NCI-H146 (cell line): ENCODE measurements around the gene RAB11FIP5.
"Not testable (repeated sequence)": the region's sequence is repeated elsewhere in the genome, so short reads cannot be mapped to it uniquely, and the experiment has no call there.

ENCODE experiments used
- DNase-seq: peaks from one replicate; lab custom pipeline; 2025; lab: John Stamatoyannopoulos, UW

RAB11FIP5 gene

DNA sequence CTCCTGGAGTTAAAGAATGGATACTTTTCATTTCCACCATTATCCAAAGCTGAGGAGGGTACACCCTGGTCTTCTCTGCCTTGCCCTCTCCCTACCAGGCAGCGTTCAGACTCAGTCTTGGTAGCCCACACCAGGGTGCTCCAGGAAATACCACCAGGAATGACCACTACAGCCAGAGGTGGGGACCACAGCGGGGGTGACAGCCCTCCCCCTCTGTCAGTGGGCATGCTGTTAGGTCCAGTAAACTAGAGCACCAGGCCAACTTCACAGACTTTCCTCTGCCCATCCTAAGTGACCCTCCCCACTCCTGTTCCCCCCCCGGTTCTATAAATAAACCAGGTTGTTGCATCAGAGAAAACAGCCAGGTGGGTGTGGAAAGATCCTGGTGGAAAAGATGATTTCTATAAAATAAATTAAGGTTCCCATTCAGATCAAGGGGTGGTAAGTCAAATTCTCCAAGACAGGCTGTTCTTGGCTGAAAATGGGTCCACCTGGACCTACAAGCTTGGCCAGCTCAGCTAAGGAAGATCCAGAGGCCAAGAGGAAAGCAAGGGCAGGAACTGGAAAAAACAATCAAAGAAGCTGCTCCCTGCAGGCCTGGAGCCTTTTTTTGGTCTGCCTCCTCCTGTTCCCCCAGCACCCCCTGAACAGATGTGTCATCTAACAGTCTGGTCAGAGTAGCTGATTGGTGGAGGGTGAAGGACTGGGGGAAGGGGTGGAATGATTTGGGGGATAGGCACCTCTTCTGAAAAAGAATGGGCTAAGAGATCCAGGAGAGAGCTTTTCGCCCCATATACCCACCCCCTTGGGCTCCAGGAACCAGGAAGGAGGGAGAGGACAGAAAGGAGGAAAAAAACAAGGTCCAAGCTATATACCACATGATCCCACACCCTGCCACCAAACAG lies 2.3 kb downstream of the RAB11FIP5 start:
- no peak for DNase-seq

GRCh38 chr2:73109431-73110167 lies 3.1 kb downstream of the RAB11FIP5 start:
- DNase-seq: no peak

GRCh38 chr2:73107211-73107926 lies 5.4 kb downstream of the RAB11FIP5 start:
- DNase-seq: no peak

DNA sequence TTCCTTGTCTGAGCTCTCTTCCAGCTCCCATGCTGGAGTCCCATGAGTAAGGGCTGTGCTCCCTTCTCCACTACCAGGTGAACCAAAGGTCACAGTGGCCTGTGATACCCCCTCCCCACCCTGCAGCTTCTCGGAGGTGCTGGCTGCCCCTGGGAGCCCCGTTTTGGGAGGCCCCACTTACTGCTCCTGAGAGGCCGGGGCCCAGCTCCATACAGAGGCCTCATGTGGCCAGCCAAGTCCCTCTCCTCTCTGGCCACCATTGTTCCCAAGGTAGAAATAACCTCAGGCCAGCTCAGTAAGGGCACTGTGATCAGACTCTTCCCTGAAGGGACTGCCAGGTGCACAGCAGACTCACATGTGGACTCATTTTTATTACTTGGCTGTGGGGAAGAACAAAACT lies 6.0 kb downstream of the RAB11FIP5 start:
- no peak for DNase-seq

- DNase-seq: no peak
Observed at GRCh38 chr2:73105511-73105971, 7.2 kb downstream of the RAB11FIP5 start.

DNA sequence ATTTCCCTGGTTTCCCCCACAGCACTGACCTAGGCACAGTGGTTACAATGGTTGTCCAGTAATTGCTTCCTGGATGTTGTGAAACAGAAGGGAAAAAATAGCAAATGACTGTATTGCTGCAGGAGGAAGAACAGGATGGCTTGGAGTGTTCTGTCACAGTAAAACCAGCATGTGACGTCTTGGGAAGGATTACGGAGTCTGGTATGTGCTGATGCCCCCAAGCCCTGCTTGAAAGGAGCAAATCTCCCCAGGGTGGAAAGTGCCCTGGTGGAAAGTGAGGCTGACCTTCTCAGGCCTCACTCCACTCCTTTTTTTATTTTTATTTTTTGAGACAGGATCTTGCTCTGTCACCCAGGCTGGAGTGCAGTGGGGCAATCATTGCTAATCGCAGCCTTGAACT lies 7.8 kb downstream of the RAB11FIP5 start:
- DNase-seq: no peak

DNA sequence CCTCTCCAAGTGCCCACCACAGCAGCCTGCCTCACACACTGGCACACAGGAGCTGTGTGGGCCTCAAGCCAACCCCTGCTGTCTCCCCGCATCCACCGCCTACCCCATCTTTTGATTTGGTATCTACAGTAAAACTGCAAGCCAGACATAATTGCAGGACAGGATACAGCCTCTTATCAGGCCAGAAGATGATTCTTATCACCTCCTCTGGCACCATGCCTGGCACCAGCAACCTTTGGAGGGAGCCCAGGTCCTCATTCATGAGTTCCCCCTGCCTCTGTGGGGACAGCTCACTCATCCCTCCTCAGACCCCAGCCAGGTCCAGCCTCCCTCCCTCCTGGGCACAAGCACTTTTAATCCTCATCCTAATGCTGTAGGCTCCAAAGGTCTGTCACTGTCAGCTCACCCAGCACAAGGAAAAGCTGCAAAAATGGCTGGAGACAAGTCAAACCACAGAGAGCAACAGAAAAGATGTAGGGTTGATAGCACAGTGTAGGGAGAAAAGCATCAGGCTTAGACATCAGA lies 9.7 kb downstream of the RAB11FIP5 start:
- no peak for DNase-seq

DNA sequence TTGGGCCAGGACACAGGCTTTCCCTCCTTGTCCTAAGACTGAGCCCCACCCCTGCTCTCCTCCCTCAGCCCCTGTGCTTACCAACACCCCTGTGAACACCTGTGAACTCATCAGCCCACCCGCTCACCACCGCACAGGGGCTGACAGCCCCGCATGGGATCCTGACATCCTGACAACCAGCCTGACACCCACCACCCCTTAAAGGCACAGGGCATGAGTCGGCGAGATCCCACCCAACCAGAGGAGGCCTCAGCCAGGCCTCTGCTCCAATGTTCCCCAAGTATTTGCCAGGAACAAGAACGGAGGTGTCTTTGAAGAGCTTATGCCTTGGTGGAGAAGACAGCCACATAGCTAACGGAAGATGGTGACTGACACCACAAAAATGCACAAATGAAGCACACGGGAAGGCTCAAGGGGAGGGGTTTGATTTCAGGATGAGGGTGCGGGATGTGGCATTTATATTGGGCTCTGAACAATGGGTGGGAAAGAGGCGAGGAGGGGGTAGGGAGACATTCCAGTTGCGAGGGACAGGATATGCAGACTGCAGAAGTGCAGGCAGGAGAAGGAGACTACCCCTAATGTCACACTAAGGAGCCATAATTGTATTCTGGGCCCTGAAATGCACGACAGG lies 11.0 kb downstream of the RAB11FIP5 start:
- no peak for DNase-seq

DNA sequence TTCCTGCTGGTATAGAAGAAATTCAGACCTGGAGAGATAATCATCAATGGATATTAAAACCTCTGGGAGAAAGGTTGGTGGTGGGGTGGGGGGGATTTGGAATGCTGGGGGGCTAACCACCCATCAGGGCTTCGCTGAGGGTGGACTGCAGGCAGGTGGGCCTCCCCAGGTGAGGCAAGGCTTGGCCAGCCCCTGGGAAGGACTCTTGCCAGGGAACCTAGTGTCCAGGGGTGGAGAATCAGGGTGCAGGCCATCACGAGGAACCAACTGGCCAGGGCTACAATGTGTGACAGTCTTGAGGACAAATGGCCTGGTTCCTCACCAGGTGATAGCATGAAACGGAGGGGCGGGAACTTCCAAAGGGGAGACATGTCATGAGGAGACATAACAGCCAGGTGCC lies 11.8 kb downstream of the RAB11FIP5 start:
- DNase-seq: no peak

DNA sequence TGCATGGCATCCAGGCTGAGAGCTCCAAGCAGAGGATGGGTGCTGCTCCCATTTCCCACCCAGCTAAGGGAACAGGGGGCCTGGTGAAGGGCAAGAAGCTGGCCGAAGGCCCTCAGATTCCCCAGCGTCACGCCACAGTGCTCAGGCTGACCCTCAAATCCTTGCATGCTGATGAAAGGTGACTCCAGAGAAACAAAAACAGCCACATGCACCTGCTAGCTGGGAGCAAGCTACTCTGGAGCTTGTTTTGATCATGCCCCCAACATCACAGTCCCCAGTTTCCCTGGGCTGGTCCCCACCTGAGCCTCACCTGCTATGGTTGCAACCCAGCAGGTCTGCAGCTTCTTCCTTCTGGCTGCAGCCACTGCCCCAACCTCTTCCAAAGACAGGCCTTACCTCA lies 13.3 kb downstream of the RAB11FIP5 start:
- no peak for DNase-seq

- DNase-seq: no peak
Observed at GRCh38 chr2:73095910-73096309, 16.8 kb downstream of the RAB11FIP5 start.

DNA sequence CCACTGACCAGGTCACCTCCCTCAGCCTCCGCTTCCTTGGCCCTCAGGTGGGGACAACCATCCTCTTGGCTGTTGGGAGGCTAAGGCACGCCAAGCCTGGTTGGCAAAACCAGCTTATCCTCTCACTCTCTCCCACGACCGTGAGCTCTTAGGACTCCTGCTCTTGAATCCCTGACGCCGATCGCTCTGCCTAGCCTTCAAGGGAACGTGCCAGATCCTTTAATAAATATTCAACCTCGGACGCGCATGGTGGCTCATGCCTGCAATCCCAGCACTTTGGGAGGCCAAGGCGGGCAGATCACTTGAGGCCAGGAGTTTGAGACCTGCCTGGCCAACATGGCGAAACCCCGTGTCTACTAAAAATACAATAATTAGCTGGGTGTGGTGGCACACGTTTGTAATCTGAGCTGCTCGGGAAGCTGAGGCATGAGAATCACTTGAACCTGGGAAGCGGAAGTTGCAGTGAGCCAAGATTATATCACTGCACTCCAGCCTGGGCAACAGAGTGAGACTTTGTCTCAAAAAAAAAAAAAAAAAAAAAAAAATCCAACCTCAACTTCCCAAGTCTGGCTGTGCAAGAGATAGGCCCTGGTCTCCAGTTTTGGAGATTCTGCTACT lies 19.0 kb downstream of the RAB11FIP5 start:
- DNase-seq: not testable (repeated sequence)

DNA sequence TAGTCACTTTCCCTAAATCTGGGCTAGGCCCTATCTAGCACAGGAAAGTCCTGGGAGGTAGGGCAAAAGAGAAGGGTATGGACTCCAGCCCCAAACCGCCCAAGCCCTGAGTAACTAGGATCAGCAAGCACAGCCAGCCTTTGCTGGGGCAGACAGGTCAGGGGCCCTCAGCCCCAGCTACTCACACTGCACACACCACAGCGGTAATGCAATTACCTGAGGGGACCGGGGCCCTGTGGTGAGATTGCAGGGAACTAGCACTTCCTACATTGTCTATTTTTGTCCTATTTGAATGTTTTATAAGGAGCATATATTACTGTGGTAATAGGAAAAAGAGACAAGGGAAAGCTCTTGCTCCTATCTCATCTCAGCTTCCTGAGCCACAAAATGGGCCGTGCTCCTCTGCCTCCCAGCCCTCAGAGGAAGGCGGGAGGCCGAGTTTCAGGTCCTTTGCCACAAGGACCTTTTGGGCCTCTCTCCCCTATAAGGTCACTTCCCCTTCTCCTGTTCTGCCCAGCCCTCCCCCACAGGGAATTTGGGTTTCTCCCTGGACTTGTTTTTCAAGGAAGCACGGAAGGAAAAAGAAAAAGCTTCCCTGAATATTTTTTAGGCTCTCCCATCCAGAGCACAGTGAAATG lies 20.5 kb downstream of the RAB11FIP5 start:
- DNase-seq: no peak

DNA sequence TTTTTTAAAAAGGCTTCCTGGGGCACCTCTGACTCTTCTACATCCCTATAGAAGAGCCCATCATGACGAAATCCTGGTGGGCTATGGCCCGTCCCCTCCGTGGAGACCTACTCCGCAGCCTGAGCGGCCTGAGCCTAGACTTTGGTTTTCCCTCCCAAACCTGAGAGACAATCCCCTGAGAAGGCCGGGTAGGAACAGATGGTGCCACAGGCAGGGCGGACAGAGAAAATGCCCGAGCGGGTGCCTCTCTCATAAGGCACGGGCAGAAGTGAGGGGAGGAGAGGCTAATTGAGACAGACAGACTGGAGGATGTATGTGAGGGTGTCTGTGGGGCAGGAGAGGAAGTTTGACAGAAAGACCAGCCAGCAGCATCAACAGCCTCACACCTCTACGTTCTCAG lies 21.1 kb downstream of the RAB11FIP5 start:
- no peak for DNase-seq

DNA sequence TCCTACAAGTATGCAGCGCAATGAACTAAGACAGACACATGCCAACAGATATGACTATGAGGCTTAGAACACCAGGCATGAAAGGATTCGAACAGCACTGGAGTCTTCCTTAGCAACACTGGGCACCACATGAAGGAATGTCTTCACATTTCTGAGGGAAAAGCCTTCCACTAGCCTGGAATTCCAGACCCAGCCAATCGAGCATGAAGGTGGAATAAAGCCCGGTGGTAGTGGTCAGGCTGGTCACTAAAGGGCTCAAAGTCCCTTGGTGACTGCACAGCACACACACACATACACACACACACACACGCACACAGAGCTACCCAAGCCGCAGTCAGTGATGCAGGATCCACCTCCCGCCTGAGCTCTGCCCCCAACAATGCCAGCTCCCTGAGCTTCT lies 21.6 kb downstream of the RAB11FIP5 start:
- no peak for DNase-seq

DNA sequence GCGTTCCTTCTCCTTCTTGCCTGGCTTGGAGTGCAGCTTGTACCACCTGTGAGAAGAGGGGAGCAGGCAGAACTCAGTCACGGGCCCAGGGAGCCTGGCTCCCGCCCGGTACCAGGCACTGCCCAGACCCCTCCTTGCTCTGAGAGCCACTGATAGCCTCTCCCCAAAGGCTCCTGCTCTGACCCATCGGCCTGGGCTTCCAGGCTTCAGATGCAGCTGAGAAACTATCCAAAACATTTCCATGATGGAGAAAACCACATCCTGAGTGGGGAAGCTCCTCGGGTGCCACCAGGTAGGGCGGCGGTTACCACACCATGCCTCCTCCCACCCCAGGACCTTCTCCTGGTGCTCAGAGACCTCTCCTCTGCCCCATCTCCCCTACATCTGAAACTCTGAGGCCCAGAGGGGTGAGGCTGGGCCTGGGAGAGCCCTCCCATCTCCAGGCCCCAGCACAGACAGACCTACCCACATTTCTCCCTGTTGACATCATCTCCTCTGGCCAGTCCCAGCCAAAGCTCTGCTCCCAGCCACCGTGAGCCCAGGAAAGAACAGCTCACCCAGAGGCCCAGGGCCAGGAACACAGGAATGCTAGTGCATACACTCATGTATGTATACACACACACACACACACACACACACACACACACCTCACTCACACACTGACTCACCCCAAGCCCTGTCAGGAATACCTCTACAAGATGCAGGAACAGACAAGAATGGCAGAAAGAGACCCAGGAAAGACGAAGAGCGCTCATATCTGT lies 23.3 kb downstream of the RAB11FIP5 start:
- DNase-seq: no peak

- no peak for DNase-seq
Observed at GRCh38 chr2:73088703-73089102, 24.0 kb downstream of the RAB11FIP5 start.

GRCh38 chr2:73088211-73088610 lies 24.5 kb downstream of the RAB11FIP5 start:
- DNase-seq: no peak

DNA sequence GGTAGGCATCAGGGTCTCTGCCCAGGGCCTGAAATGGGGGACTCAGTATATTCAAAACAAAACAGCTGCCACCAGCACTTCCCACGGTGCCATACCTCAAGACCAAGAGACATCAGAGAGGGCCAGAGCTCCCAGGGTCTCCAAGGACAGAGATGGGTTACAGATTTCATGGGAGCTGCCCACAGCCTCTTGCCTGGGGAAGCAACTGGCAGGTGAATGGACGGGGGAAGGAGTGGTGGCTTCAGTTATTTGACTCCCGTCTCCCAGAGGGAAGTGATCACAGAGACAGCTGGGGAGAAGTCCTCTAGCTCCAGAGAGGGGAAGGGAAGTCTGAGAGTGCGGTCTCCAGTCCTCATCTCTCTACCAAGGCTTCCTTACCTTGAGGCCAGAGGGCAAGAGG lies 25.4 kb downstream of the RAB11FIP5 start:
- no peak for DNase-seq

DNA sequence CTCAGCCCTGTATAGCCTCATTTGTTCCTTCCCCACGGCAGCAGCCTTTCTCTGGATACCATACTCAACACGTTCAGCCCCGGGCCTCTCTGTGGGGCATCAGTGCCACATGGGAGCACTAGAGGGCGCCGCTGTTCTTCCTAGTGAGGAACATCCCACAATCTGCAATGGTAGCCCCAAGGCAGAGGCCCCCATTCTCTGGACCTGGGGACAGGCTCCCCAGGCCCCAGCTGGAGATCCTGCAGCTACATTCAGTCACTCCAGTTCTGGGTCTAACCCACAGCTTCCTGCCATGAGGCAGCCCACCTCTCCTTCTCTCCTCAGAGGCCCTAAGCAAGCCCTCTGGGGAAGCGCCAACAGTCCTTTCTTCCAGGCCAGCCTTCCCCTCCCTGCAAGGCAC lies 27.1 kb downstream of the RAB11FIP5 start:
- peak; percentile 60 for DNase-seq
